PC-9 (cell line): ENCODE data around the gene SOX5. TPM values are rescaled to one million over a fixed set of nuclear protein-coding genes. Genes with fewer than 3 reads are reported as not detected.

Experiments
- BruUV-seq: library from RNA; stranded (reverse); fragments of 400-500 nt; replicated peaks from 2 replicates; lab custom pipeline; 2021; lab: Mats Ljungman, UMichigan
- CTCF ChIA-PET: fragments of 300-600 bp; sonication (Branson Sonifier 250); formaldehyde crosslinking; loops from one replicate; lab custom pipeline; 2022; ENCODE audit warnings: antibody characterized with exemption; lab: Charles Lee
- POLR2A ChIA-PET: fragments of 300-600 bp; sonication (Branson Sonifier 250); formaldehyde crosslinking; loops from one replicate; lab custom pipeline; 2022; ENCODE audit warnings: antibody characterized with exemption; ENCODE audit not compliant: unreplicated experiment; lab: Charles Lee
- DNase-seq, 2 experiments: peaks; one replicate each; pipeline versions ENCODE4 v3.0.0 to v3.0.0-alpha.2; 2015 to 2022; ENCODE audit warnings: mixed read lengths in 1 of 2
- H2AFZ ChIP-seq: fragments of 200-600 bp; sonication (generic); 2 replicates; pipeline ENCODE4 v1.8.1; 2017; ENCODE audit warnings: antibody characterized with exemption
- H3F3A ChIP-seq: fragments of 200-600 bp; sonication (generic); 2 replicates; pipeline ENCODE4 v1.8.1; 2017; ENCODE audit warnings: antibody characterized with exemption, mild to moderate bottlenecking, low read depth; ENCODE audit not compliant: insufficient read depth
- H3K27ac ChIP-seq: fragments of 200-600 bp; sonication (generic); 2 replicates; pipeline ENCODE4 v1.6.1; 2016; ENCODE audit warnings: mixed run types
- H3K27me3 ChIP-seq: fragments of 200-600 bp; sonication (generic); 2 replicates; pipeline ENCODE4 v1.6.1; 2016; ENCODE audit warnings: low read depth, mixed run types; ENCODE audit not compliant: insufficient read depth
- H3K36me3 ChIP-seq: fragments of 200-600 bp; sonication (generic); 2 replicates; pipeline ENCODE4 v1.6.1; 2016; ENCODE audit warnings: low read depth, mixed run types
- H3K4me1 ChIP-seq: fragments of 200-600 bp; sonication (generic); replicated peaks from 2 replicates; pipeline ENCODE4 v1.6.1; 2016; ENCODE audit warnings: mixed run types; ENCODE audit not compliant: insufficient read depth
- H3K4me2 ChIP-seq: fragments of 200-600 bp; sonication (generic); 2 replicates; pipeline ENCODE4 v1.6.1; 2017; ENCODE audit warnings: mixed run types
- H3K4me3 ChIP-seq: fragments of 200-600 bp; sonication (generic); 2 replicates; pipeline ENCODE4 v1.6.1; 2016; ENCODE audit warnings: mixed run types
- H3K79me2 ChIP-seq: fragments of 200-600 bp; sonication (generic); 2 replicates; pipeline ENCODE4 v1.6.1; 2017; ENCODE audit warnings: low read depth, mixed run types
- H3K9me2 ChIP-seq: fragments of 200-600 bp; sonication (generic); 2 replicates; pipeline ENCODE4 v1.8.1; 2017; ENCODE audit warnings: mild to moderate bottlenecking; ENCODE audit not compliant: insufficient read depth
- H3K9me3 ChIP-seq: fragments of 200-600 bp; sonication (generic); 2 replicates; pipeline ENCODE4 v1.8.1; 2016; ENCODE audit warnings: low read depth; ENCODE audit not compliant: insufficient read depth
- H4K20me1 ChIP-seq: fragments of 200-600 bp; sonication (generic); 2 replicates; pipeline ENCODE4 v1.8.1; 2017; ENCODE audit not compliant: insufficient read depth
- CTCF ChIP-seq: fragments of 200-600 bp; sonication (generic); conservative IDR thresholded peaks from 2 replicates; pipeline ENCODE4 v1.6.1; 2017; ENCODE audit warnings: mixed run types, antibody characterized with exemption, mild to moderate bottlenecking, moderate library complexity
- EZH2 ChIP-seq: fragments of 200-600 bp; sonication (generic); IDR thresholded peaks from 2 replicates; pipeline ENCODE4 v1.8.0; 2017; ENCODE audit warnings: antibody characterized with exemption, low read depth
- intact Hi-C: fragments of 100-400 bp; cut with micrococcal nuclease; formaldehyde crosslinking; loops from one replicate; pipeline ENCODE4 v1.10.0; 2022; ENCODE audit not compliant: unreplicated experiment
- total RNA-seq: library from RNA; stranded (reverse); gene quantifications from 2 replicates; pipeline ENCODE4 v1.2.3, GENCODE V29; 2021

SOX5 gene
- total RNA-seq, 1 experiment from 2014 or later: not detected

GRCh38 chr12:23504043-23504442, 445.4 kb downstream of the SOX5 start:
- intact Hi-C loops: no loop called here
- ChIA-PET POLR2A (no interaction called here), CTCF (no interaction called here)
- no TSS peak for BruUV-seq
- Histone ChIP-seq H3K36me3 (no peaks in the 10 kb centered on the region), H3K27me3 (peaks cover under 1% of the 10 kb centered on the region), H3K4me2 (no peak overlapping the region), H3K9me2 (no peaks in the 10 kb centered on the region), H4K20me1 (no peaks in the 10 kb centered on the region), H3K9me3 (no peaks in the 10 kb centered on the region), H3K27ac (no peak overlapping the region), H2AFZ (no peak overlapping the region), H3K4me3 (no peak overlapping the region), H3K79me2 (no peaks in the 10 kb centered on the region), H3K4me1 (no peaks in the 10 kb centered on the region), H3F3A (no peaks in the 10 kb centered on the region)
- no peak for TF ChIP-seq EZH2
- TF ChIP-seq CTCF: no peak
- no peak for DNase-seq

GRCh38 chr12:23503544-23503943, 445.9 kb downstream of the SOX5 start:
- no TSS peak for BruUV-seq
- H3K4me2 ChIP-seq: no peak overlapping the region
- H3K79me2 ChIP-seq: no peaks in the 10 kb centered on the region
- no peaks in the 10 kb centered on the region for H4K20me1 ChIP-seq
- no peaks in the 10 kb centered on the region for H3K9me2 ChIP-seq
- POLR2A ChIA-PET: no interaction called here
- TF ChIP-seq EZH2 (no peak), CTCF (no peak)
- no peak for DNase-seq
- intact Hi-C loops: no loop called here
- CTCF ChIA-PET: no interaction called here
- no peak overlapping the region for H2AFZ ChIP-seq
- no peaks in the 10 kb centered on the region for H3F3A ChIP-seq
- H3K36me3 ChIP-seq: no peaks in the 10 kb centered on the region
- no peaks in the 10 kb centered on the region; the same call in 1 of the 2 replicates for H3K27me3 ChIP-seq
- H3K27ac ChIP-seq: no peak overlapping the region
- H3K4me3 ChIP-seq: no peak overlapping the region
- H3K9me3 ChIP-seq: no peaks in the 10 kb centered on the region
- no peaks in the 10 kb centered on the region for H3K4me1 ChIP-seq

- Histone ChIP-seq H4K20me1 (no peaks in the 10 kb centered on the region), H3K36me3 (no peaks in the 10 kb centered on the region), H2AFZ (no peak overlapping the region), H3K4me2 (no peak overlapping the region), H3K79me2 (no peaks in the 10 kb centered on the region), H3K9me2 (no peaks in the 10 kb centered on the region), H3K27ac (no peak overlapping the region), H3K27me3 (no peaks in the 10 kb centered on the region; the same call in 1 of the 2 replicates), H3K4me3 (no peak overlapping the region), H3K4me1 (no peaks in the 10 kb centered on the region), H3F3A (no peaks in the 10 kb centered on the region), H3K9me3 (no peaks in the 10 kb centered on the region)
- POLR2A ChIA-PET: no interaction called here
- no peak for DNase-seq
- no peak for TF ChIP-seq EZH2
- no peak for TF ChIP-seq CTCF
- intact Hi-C loops: no loop called here
- CTCF ChIA-PET: no interaction called here
- no TSS peak for BruUV-seq
Observed at GRCh38 chr12:23502259-23502658, 447.2 kb downstream of the SOX5 start.
